MM.1S (cell line): ENCODE data around the gene MEGF9.

ENCODE experiments used
- CTCF ChIP-seq: fragments of 300-600 bp; sonication (generic); IDR thresholded peaks from 2 replicates; pipeline ENCODE4 v1.5.1; 2016; ENCODE audit warnings: antibody characterized with exemption, low read length, mixed read lengths
- EZH2 ChIP-seq: fragments of 300-600 bp; sonication (generic); optimal IDR thresholded peaks from 2 replicates; pipeline ENCODE3; 2017; ENCODE audit warnings: low read depth, mild to moderate bottlenecking, antibody characterized with exemption, low read length, mixed read lengths
- EZH2phosphoT487 ChIP-seq: fragments of 300-600 bp; sonication (generic); IDR thresholded peaks from 2 replicates; pipeline ENCODE4 v1.6.1; 2018; ENCODE audit warnings: antibody characterized with exemption, low read length

GRCh38 chr9:120564589-120564988, 149.7 kb downstream of the MEGF9 start:
- TF ChIP-seq CTCF (no peak), EZH2phosphoT487 (no peak), EZH2 (no peak)
